PC-3 (cell line): ENCODE results near the gene HECW1.

ENCODE experiments used
- EZH2 ChIP-seq: fragments of 300-600 bp; sonication (generic); IDR thresholded peaks from one replicate; pipeline ENCODE4 v1.6.1; 2017; ENCODE audit warnings: antibody characterized with exemption, mild to moderate bottlenecking, low read length; ENCODE audit not compliant: unreplicated experiment
- EZH2phosphoT487 ChIP-seq: fragments of 300-600 bp; sonication (generic); IDR thresholded peaks from 2 replicates; pipeline ENCODE4 v1.6.1; 2018; ENCODE audit warnings: mild to moderate bottlenecking, antibody characterized with exemption, low read length, borderline replicate concordance
- TF ChIP-seq, protein P1 (sequence below): fragments of 300-600 bp; sonication (generic); conservative IDR thresholded peaks from 2 replicates; pipeline ENCODE4 v1.5.1; 2017; ENCODE audit warnings: antibody characterized with exemption, low read depth, mild to moderate bottlenecking, low read length

DNA sequence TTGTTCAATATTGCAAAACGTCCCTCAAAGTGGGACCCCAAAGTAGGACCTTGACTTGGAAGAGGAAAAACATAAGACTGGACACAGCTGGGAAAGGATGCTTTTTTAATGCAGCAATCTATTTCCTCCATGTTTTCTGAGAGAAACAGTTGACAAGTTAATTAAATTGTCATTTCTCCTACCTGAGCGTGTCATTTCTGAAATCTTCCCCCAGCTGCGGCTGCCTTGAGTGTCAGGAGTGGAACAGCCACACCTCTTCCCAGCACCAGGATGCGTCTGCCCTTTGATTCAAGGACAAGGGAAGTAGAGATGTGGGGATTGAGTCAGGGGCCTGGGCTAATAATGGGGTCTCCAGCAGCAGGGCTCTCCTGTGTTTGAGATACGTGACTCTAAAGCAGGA is 171.3 kb downstream of the HECW1 start:
- TF ChIP-seq EZH2, result no peak
- TF ChIP-seq, protein P1, sequence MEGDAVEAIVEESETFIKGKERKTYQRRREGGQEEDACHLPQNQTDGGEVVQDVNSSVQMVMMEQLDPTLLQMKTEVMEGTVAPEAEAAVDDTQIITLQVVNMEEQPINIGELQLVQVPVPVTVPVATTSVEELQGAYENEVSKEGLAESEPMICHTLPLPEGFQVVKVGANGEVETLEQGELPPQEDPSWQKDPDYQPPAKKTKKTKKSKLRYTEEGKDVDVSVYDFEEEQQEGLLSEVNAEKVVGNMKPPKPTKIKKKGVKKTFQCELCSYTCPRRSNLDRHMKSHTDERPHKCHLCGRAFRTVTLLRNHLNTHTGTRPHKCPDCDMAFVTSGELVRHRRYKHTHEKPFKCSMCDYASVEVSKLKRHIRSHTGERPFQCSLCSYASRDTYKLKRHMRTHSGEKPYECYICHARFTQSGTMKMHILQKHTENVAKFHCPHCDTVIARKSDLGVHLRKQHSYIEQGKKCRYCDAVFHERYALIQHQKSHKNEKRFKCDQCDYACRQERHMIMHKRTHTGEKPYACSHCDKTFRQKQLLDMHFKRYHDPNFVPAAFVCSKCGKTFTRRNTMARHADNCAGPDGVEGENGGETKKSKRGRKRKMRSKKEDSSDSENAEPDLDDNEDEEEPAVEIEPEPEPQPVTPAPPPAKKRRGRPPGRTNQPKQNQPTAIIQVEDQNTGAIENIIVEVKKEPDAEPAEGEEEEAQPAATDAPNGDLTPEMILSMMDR, result no peak
- no peak for TF ChIP-seq EZH2phosphoT487
